H9 (cell line): ENCODE results near the gene CMSS1. TPM values are rescaled to one million over a fixed set of nuclear protein-coding genes. Genes with fewer than 3 reads are reported as not detected.

Experiments
- DNase-seq: peaks from one replicate; pipeline ENCODE4 v3.0.0-alpha.2; 2017
- H2AFZ ChIP-seq: one replicate; pipeline ENCODE4 v1.6.1; 2013; ENCODE audit warnings: mild to moderate bottlenecking, low read length, control low read depth, moderate library complexity
- H2AK5ac ChIP-seq: 2 replicates; pipeline ENCODE4 v1.6.1; 2013; ENCODE audit warnings: low read length, control low read depth, mixed read lengths; ENCODE audit not compliant: insufficient read length
- H2BK120ac ChIP-seq: one replicate; pipeline ENCODE4 v1.6.1; 2013; ENCODE audit warnings: low read depth, mild to moderate bottlenecking, low read length, control low read depth, inconsistent platforms; ENCODE audit not compliant: poor library complexity, severe bottlenecking
- H2BK12ac ChIP-seq: 2 replicates; pipeline ENCODE4 v1.6.1; 2013; ENCODE audit warnings: low read length, control low read depth, mixed read lengths, low read depth; ENCODE audit not compliant: insufficient read length
- H2BK15ac ChIP-seq: 2 replicates; pipeline ENCODE4 v1.6.1; 2013; ENCODE audit warnings: low read depth, low read length, control low read depth
- H2BK20ac ChIP-seq: one replicate; pipeline ENCODE4 v1.6.1; 2013; ENCODE audit warnings: low read depth, mild to moderate bottlenecking, low read length, control low read depth, inconsistent platforms; ENCODE audit not compliant: poor library complexity, severe bottlenecking
- H2BK5ac ChIP-seq: 2 replicates; pipeline ENCODE4 v1.6.1; 2013; ENCODE audit warnings: low read length, control low read depth, mixed read lengths; ENCODE audit not compliant: insufficient read length
- H3K14ac ChIP-seq: 2 replicates; pipeline ENCODE4 v1.6.1; 2013; ENCODE audit warnings: low read length, control low read depth; ENCODE audit not compliant: insufficient read depth
- H3K18ac ChIP-seq: 2 replicates; pipeline ENCODE4 v1.6.1; 2013; ENCODE audit warnings: low read depth, mild to moderate bottlenecking, mixed read lengths, low read length, control low read depth; ENCODE audit not compliant: insufficient read length
- H3K23ac ChIP-seq: 2 replicates; pipeline ENCODE4 v1.6.1; 2013; ENCODE audit warnings: low read length, control low read depth, mixed read lengths, low read depth; ENCODE audit not compliant: insufficient read length
- H3K23me2 ChIP-seq: 2 replicates; pipeline ENCODE4 v1.6.1; 2013; ENCODE audit warnings: low read depth, mild to moderate bottlenecking, mixed read lengths, low read length, control low read depth; ENCODE audit not compliant: insufficient read length, poor library complexity, severe bottlenecking
- H3K27ac ChIP-seq: 2 replicates; pipeline ENCODE4 v1.5.1; 2013; ENCODE audit warnings: low read length, control low read depth, mixed read lengths, low read depth; ENCODE audit not compliant: insufficient read length
- H3K27me3 ChIP-seq: 2 replicates; pipeline ENCODE4 v1.6.1; 2013; ENCODE audit warnings: low read length, control low read depth, inconsistent platforms; ENCODE audit not compliant: insufficient read depth
- H3K4ac ChIP-seq: 2 replicates; pipeline ENCODE4 v1.6.1; 2013; ENCODE audit warnings: low read depth, mild to moderate bottlenecking, control low read depth, inconsistent platforms, low read length, moderate library complexity
- H3K4me1 ChIP-seq: 2 replicates; pipeline ENCODE4 v1.6.1; 2013; ENCODE audit warnings: low read length, control low read depth, inconsistent platforms; ENCODE audit not compliant: insufficient read depth
- H3K4me2 ChIP-seq: 2 replicates; pipeline ENCODE4 v1.6.1; 2013; ENCODE audit warnings: low read length, control low read depth, mixed read lengths; ENCODE audit not compliant: insufficient read length, insufficient read depth
- H3K56ac ChIP-seq: 2 replicates; pipeline ENCODE4 v1.6.1; 2013; ENCODE audit warnings: low read depth, mild to moderate bottlenecking, mixed read lengths, low read length, control low read depth; ENCODE audit not compliant: insufficient read length
- H3K79me1 ChIP-seq: 2 replicates; pipeline ENCODE4 v1.6.1; 2013; ENCODE audit warnings: low read depth, mild to moderate bottlenecking, moderate library complexity, low read length, control low read depth, inconsistent platforms; ENCODE audit not compliant: insufficient read depth, poor library complexity, severe bottlenecking
- H3K79me2 ChIP-seq: 2 replicates; pipeline ENCODE4 v1.6.1; 2013; ENCODE audit warnings: low read length, control low read depth, inconsistent platforms; ENCODE audit not compliant: insufficient read depth
- H3K9ac ChIP-seq: 2 replicates; pipeline ENCODE4 v1.6.1; 2013; ENCODE audit warnings: low read length, control low read depth, mixed read lengths; ENCODE audit not compliant: insufficient read length; ENCODE audit errors: extremely low read depth
- H3K9me3 ChIP-seq: one replicate; pipeline ENCODE4 v1.6.1; 2013; ENCODE audit warnings: low read depth, low read length, inconsistent platforms; ENCODE audit not compliant: control insufficient read depth
- H3T11ph ChIP-seq: one replicate; pipeline ENCODE4 v1.6.1; 2013; ENCODE audit warnings: mild to moderate bottlenecking, low read length, control low read depth, inconsistent platforms
- H4K20me1 ChIP-seq: one replicate; pipeline ENCODE4 v1.6.1; 2013; ENCODE audit not compliant: control insufficient read depth, insufficient read length, insufficient read depth
- H4K5ac ChIP-seq: 2 replicates; pipeline ENCODE4 v1.6.1; 2013; ENCODE audit warnings: low read depth, mild to moderate bottlenecking, mixed read lengths, low read length, control low read depth; ENCODE audit not compliant: insufficient read length
- H4K8ac ChIP-seq: replicated peaks from 2 replicates; pipeline ENCODE4 v1.6.1; 2013; ENCODE audit warnings: low read length, control low read depth, mixed read lengths, low read depth; ENCODE audit not compliant: insufficient read length
- H4K91ac ChIP-seq: 2 replicates; pipeline ENCODE4 v1.6.1; 2013; ENCODE audit warnings: low read depth, mild to moderate bottlenecking, moderate library complexity, mixed read lengths, low read length, control low read depth; ENCODE audit not compliant: insufficient read length
- H3K27ac Mint-ChIP-seq, 3 experiments: 2 replicates in 2 of 3; 3 replicates in 1 of 3; pipeline ENCODE4 v1.8.0; 2020 to 2021; ENCODE audit warnings: mixed read lengths in 3 of 3, mild to moderate bottlenecking in 1 of 3, moderate library complexity in 1 of 3
- H3K27me3 Mint-ChIP-seq: 2 replicates; pipeline ENCODE4 v1.8.0; 2021; ENCODE audit warnings: low read depth, mild to moderate bottlenecking, moderate library complexity, mixed read lengths
- H3K36me3 Mint-ChIP-seq, 3 experiments: 2 replicates in 2 of 3; 3 replicates in 1 of 3; pipeline ENCODE4 v1.8.0; 2020 to 2021; ENCODE audit warnings: low read depth in 3 of 3, mixed read lengths in 3 of 3; ENCODE audit not compliant: insufficient read depth in 1 of 3
- H3K4me1 Mint-ChIP-seq, 2 experiments: 2 replicates each; pipeline ENCODE4 v1.8.0; 2020; ENCODE audit warnings: mixed read lengths in 2 of 2
- H3K4me3 Mint-ChIP-seq, 2 experiments: 2 replicates in 1 of 2; 3 replicates in 1 of 2; pipeline ENCODE4 v1.8.0; 2020 to 2021; ENCODE audit warnings: mild to moderate bottlenecking in 2 of 2, mixed read lengths in 2 of 2, moderate library complexity in 1 of 2
- H3K9me3 Mint-ChIP-seq, 2 experiments: 2 replicates in 1 of 2; 3 replicates in 1 of 2; pipeline ENCODE4 v1.8.0; 2020; ENCODE audit warnings: mild to moderate bottlenecking in 2 of 2, mixed read lengths in 2 of 2, moderate library complexity in 1 of 2
- WGBS: extraction: QIAGEN DNeasy Blood & Tissue Kit; methylation state at CpG from one replicate; pipeline ENCODE4 v1.1.7; 2013; ENCODE audit warnings: missing lambda C conversion rate, low lambda C conversion rate, mixed read lengths; ENCODE audit not compliant: insufficient read length; ENCODE audit errors: extremely low coverage; 5-methylcytosine and 5-hydroxymethylcytosine counted together
- total RNA-seq: library from RNA; stranded (reverse); gene quantifications from 2 replicates; pipeline ENCODE4 v1.2.1, GENCODE V29; 2021
- TF ChIP-seq, protein P1 (sequence below): fragments of 200-600 bp; sonication (generic); conservative IDR thresholded peaks from 3 replicates; pipeline ENCODE4 v1.8.0; 2021; ENCODE audit warnings: antibody characterized with exemption, mild to moderate bottlenecking

Gene CMSS1
- total RNA-seq, 1 experiment from 2014 or later, result 61.8 TPM

DNA sequence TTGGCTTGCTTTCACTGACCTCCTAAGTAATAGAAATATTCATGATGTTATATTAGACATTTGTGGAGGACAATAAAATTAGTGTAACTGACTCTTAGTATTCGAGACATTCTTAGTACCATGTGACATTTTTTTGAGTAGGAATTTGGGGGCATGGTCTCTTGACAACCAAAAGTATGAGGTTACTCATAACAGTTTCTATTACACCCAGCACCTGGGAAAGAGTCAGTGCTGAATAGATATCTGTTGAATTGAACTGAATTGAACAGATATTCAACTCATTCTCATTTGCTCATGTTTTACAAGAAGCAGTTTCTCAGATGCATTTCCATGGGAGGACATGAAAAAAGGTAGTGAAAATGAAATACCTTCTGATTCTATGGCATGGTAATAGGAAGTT, 84.4 kb downstream of the CMSS1 start:
- no CpG with 5 or more reads among the region's 1 CpG for WGBS
- no peak overlapping the region for H3K56ac ChIP-seq
- H3K4me1 ChIP-seq, result no peaks in the 10 kb centered on the region; the same call in 1 of the 2 replicates
- no peaks in the 10 kb centered on the region for H3K23me2 ChIP-seq
- no peak overlapping the region for H2AFZ ChIP-seq
- H3K4me1 Mint-ChIP-seq, result peaks cover 0 to 12% of the 10 kb centered on the region in 2 experiments; a peak in 1 of 4 replicates
- no peaks in the 10 kb centered on the region for H4K20me1 ChIP-seq
- H4K5ac ChIP-seq, result no peak overlapping the region
- H3K4me3 Mint-ChIP-seq, result no peak overlapping the region
- no peak overlapping the region for H3K18ac ChIP-seq
- H4K8ac ChIP-seq, result no peak overlapping the region
- no peaks in the 10 kb centered on the region for H3K9me3 Mint-ChIP-seq
- H3K27ac ChIP-seq, result no peak overlapping the region
- no peaks in the 10 kb centered on the region; the same call in 1 of the 2 replicates for H3K79me2 ChIP-seq
- H3K9me3 ChIP-seq, result no peaks in the 10 kb centered on the region
- H3K23ac ChIP-seq, result no peak overlapping the region
- DNase-seq, result no peak
- no peak overlapping the region for H2BK20ac ChIP-seq
- TF ChIP-seq, protein P1, sequence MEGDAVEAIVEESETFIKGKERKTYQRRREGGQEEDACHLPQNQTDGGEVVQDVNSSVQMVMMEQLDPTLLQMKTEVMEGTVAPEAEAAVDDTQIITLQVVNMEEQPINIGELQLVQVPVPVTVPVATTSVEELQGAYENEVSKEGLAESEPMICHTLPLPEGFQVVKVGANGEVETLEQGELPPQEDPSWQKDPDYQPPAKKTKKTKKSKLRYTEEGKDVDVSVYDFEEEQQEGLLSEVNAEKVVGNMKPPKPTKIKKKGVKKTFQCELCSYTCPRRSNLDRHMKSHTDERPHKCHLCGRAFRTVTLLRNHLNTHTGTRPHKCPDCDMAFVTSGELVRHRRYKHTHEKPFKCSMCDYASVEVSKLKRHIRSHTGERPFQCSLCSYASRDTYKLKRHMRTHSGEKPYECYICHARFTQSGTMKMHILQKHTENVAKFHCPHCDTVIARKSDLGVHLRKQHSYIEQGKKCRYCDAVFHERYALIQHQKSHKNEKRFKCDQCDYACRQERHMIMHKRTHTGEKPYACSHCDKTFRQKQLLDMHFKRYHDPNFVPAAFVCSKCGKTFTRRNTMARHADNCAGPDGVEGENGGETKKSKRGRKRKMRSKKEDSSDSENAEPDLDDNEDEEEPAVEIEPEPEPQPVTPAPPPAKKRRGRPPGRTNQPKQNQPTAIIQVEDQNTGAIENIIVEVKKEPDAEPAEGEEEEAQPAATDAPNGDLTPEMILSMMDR, result no peak
- H2BK120ac ChIP-seq, result no peak overlapping the region
- no peak overlapping the region for H4K91ac ChIP-seq
- no peaks in the 10 kb centered on the region for H3K27me3 ChIP-seq
- H3K27me3 Mint-ChIP-seq, result no peaks in the 10 kb centered on the region
- no peak overlapping the region for H2BK12ac ChIP-seq
- no peak overlapping the region for H3T11ph ChIP-seq
- no peak overlapping the region for H2BK15ac ChIP-seq
- H3K79me1 ChIP-seq, result no peaks in the 10 kb centered on the region
- H3K4ac ChIP-seq, result no peak overlapping the region
- no peaks in the 10 kb centered on the region for H3K36me3 Mint-ChIP-seq
- H3K27ac Mint-ChIP-seq, result peak overlapping the region in 1 of 3 experiments; percentile 4; a peak in 2 of 7 replicates
- H3K4me2 ChIP-seq, result no peak overlapping the region
- H2AK5ac ChIP-seq, result no peak overlapping the region
- no peak overlapping the region for H3K9ac ChIP-seq
- H3K14ac ChIP-seq, result no peak overlapping the region
- H2BK5ac ChIP-seq, result no peak overlapping the region
